HG03175 (cell line): ENCODE measurements around the gene EFNA3.
"Not testable (repeated sequence)": the region's sequence is repeated elsewhere in the genome, so short reads cannot be mapped to it uniquely, and the experiment has no call there.

ENCODE experiments used
- ATAC-seq: cut with Tn5 transposase; IDR thresholded peaks from one replicate; pipeline ENCODE4 v1.9.1; 2021; ENCODE audit warnings: mild to moderate bottlenecking, moderate library complexity; ENCODE audit not compliant: unreplicated experiment

EFNA3 gene

GRCh38 chr1:155108296-155108695, 29.7 kb downstream of the EFNA3 start:
- no peak for ATAC-seq

GRCh38 chr1:155110381-155110780, 31.7 kb downstream of the EFNA3 start:
- no peak for ATAC-seq

- ATAC-seq: no peak
Observed at GRCh38 chr1:155110826-155111225, 32.2 kb downstream of the EFNA3 start.

- no peak for ATAC-seq
Observed at GRCh38 chr1:155113450-155113980, 34.9 kb downstream of the EFNA3 start.

GRCh38 chr1:155116113-155116764, 37.6 kb downstream of the EFNA3 start:
- no peak for ATAC-seq

- no peak for ATAC-seq
Observed at GRCh38 chr1:155117610-155118009, 39.0 kb downstream of the EFNA3 start.

GRCh38 chr1:155118090-155118489, 39.5 kb downstream of the EFNA3 start:
- ATAC-seq: not testable (repeated sequence)

GRCh38 chr1:155120253-155120652, 41.6 kb downstream of the EFNA3 start:
- ATAC-seq: no peak

GRCh38 chr1:155121249-155121648, 42.6 kb downstream of the EFNA3 start:
- ATAC-seq: no peak

GRCh38 chr1:155122308-155122707, 43.7 kb downstream of the EFNA3 start:
- no peak for ATAC-seq

- ATAC-seq: no peak
Observed at GRCh38 chr1:155123801-155124200, 45.2 kb downstream of the EFNA3 start.

- no peak for ATAC-seq
Observed at GRCh38 chr1:155124503-155125463, 46.1 kb downstream of the EFNA3 start.

- no peak for ATAC-seq
Observed at GRCh38 chr1:155125511-155125945, 46.9 kb downstream of the EFNA3 start.

- no peak for ATAC-seq
Observed at GRCh38 chr1:155125946-155126555, 47.4 kb downstream of the EFNA3 start.

- no peak for ATAC-seq
Observed at GRCh38 chr1:155126556-155127104, 48.0 kb downstream of the EFNA3 start.

GRCh38 chr1:155127105-155127966, 48.7 kb downstream of the EFNA3 start, which contains the start of gene EFNA1:
Gene EFNA1, plus strand, starts transcription at chr1:155127876. Its CDS starts 102 bp downstream, at chr1:155127978.
- ATAC-seq: no peak

GRCh38 chr1:155127967-155128754, 49.5 kb downstream of the EFNA3 start:
- no peak for ATAC-seq

- no peak for ATAC-seq
Observed at GRCh38 chr1:155128755-155129473, 50.3 kb downstream of the EFNA3 start.
